Measurements from ENCODE around the gene TLE1.
"Not testable (repeated sequence)": the region's sequence is repeated elsewhere in the genome, so short reads cannot be mapped to it uniquely, and the experiment has no call there.

The TLE1 gene

GRCh38 chr9:81600631-81601030 lies 88.7 kb downstream of the TLE1 start:
- no peak for DNase-seq
- TF ChIP-seq POLR2A (IDR thresholded peaks at IDR 0.05; ENCODE audit: low read length): no peak
- TF ChIP-seq GATA1 (IDR thresholded peaks at IDR 0.05; ENCODE audit: low read depth, low read length): no peak

GRCh38 chr9:81599837-81600236 lies 89.5 kb downstream of the TLE1 start:
- DNase-seq: no peak
- TF ChIP-seq GATA1 (IDR thresholded peaks at IDR 0.05; ENCODE audit: low read depth, low read length) (no peak), POLR2A (IDR thresholded peaks at IDR 0.05; ENCODE audit: low read length) (no peak)

- no peak for DNase-seq
- TF ChIP-seq POLR2A (IDR thresholded peaks at IDR 0.05; ENCODE audit: low read length) (no peak), GATA1 (IDR thresholded peaks at IDR 0.05; ENCODE audit: low read depth, low read length) (no peak)
These were observed 90.5 kb downstream of the TLE1 start for GRCh38 chr9:81598811-81599210.

- TF ChIP-seq POLR2A (IDR thresholded peaks at IDR 0.05; ENCODE audit: low read length): no peak
- no peak for TF ChIP-seq GATA1 (IDR thresholded peaks at IDR 0.05; ENCODE audit: low read depth, low read length)
- DNase-seq: no peak
These were observed 91.2 kb downstream of the TLE1 start for GRCh38 chr9:81598123-81598497.

GRCh38 chr9:81597419-81598122 lies 91.8 kb downstream of the TLE1 start:
- no peak for TF ChIP-seq POLR2A (IDR thresholded peaks at IDR 0.05; ENCODE audit: low read length)
- no peak for TF ChIP-seq GATA1 (IDR thresholded peaks at IDR 0.05; ENCODE audit: low read depth, low read length)

GRCh38 chr9:81596679-81597418 lies 92.5 kb downstream of the TLE1 start:
- DNase-seq: no peak
- TF ChIP-seq GATA1 (IDR thresholded peaks at IDR 0.05; ENCODE audit: low read depth, low read length): no peak
- TF ChIP-seq POLR2A (IDR thresholded peaks at IDR 0.05; ENCODE audit: low read length): no peak

More at GRCh38 chr9:81597419-81598122, 91.8 kb downstream of the TLE1 start:
- DNase-seq: no peak

GRCh38 chr9:81595887-81596543 lies 93.3 kb downstream of the TLE1 start:
- TF ChIP-seq POLR2A (IDR thresholded peaks at IDR 0.05; ENCODE audit: low read length) (no peak), GATA1 (IDR thresholded peaks at IDR 0.05; ENCODE audit: low read depth, low read length) (no peak)
- DNase-seq: no peak

GRCh38 chr9:81595293-81595692 lies 94.1 kb downstream of the TLE1 start:
- not testable (repeated sequence) for DNase-seq

- TF ChIP-seq POLR2A (IDR thresholded peaks at IDR 0.05; ENCODE audit: low read length) (no peak), GATA1 (IDR thresholded peaks at IDR 0.05; ENCODE audit: low read depth, low read length) (no peak)
- no peak for DNase-seq
These were observed 94.9 kb downstream of the TLE1 start for GRCh38 chr9:81594415-81594814.

- TF ChIP-seq POLR2A (IDR thresholded peaks at IDR 0.05; ENCODE audit: low read length) (no peak), GATA1 (IDR thresholded peaks at IDR 0.05; ENCODE audit: low read depth, low read length) (no peak)
- DNase-seq: no peak
These were observed 96.5 kb downstream of the TLE1 start for GRCh38 chr9:81592887-81593266.

- no peak for DNase-seq
These were observed 97.6 kb downstream of the TLE1 start for GRCh38 chr9:81591791-81592190.

GRCh38 chr9:81590688-81591087 lies 98.7 kb downstream of the TLE1 start:
- TF ChIP-seq GATA1 (IDR thresholded peaks at IDR 0.05; ENCODE audit: low read depth, low read length): no peak
- no peak for DNase-seq

More at GRCh38 chr9:81591791-81592190, 97.6 kb downstream of the TLE1 start:
- TF ChIP-seq GATA1 (IDR thresholded peaks at IDR 0.05; ENCODE audit: low read depth, low read length) (no peak), POLR2A (IDR thresholded peaks at IDR 0.05; ENCODE audit: low read length) (no peak)

GRCh38 chr9:81589819-81590218 lies 99.5 kb downstream of the TLE1 start:
- TF ChIP-seq POLR2A (IDR thresholded peaks at IDR 0.05; ENCODE audit: low read length): no peak
- TF ChIP-seq GATA1 (IDR thresholded peaks at IDR 0.05; ENCODE audit: low read depth, low read length): no peak
- no peak for DNase-seq

- TF ChIP-seq POLR2A (IDR thresholded peaks at IDR 0.05; ENCODE audit: low read length) (no peak), GATA1 (IDR thresholded peaks at IDR 0.05; ENCODE audit: low read depth, low read length) (no peak)
- no peak for DNase-seq
These were observed 100.0 kb downstream of the TLE1 start for GRCh38 chr9:81589392-81589791.

Measured in erythroblast (primary cell).